A549 (cell line): ENCODE results near the gene HOXA5. TPM values are rescaled to one million over a fixed set of nuclear protein-coding genes. Genes with fewer than 3 reads are reported as not detected.

Source experiments
- ATAC-seq, 2 experiments: fragments of 200-7000 bp in 1 of 2; fragments of >200 bp in 1 of 2; cut with Nextera tagmentation in 1 of 2; cut with Tn5 transposase in 1 of 2; 3 replicates each; pipeline versions ENCODE4 v1.8.0 to v1.9.1; 2018 to 2020; ENCODE audit warnings: mild to moderate bottlenecking in 1 of 2, moderate library complexity in 1 of 2
- CTCF ChIA-PET: fragments of 300-600 bp; sonication (Branson Sonifier 250); formaldehyde crosslinking; extraction: SDS; loops from one replicate; lab custom pipeline; 2021; ENCODE audit warnings: antibody characterized with exemption, inconsistent platforms; lab: Yijun Ruan, JAX
- POLR2A ChIA-PET: fragments of 350-600 bp; formaldehyde crosslinking; extraction: SDS; loops from one replicate; lab custom pipeline; 2021; ENCODE audit warnings: antibody characterized with exemption, inconsistent platforms; lab: Yijun Ruan, JAX
- DNase-seq, 2 experiments: peaks; one replicate each; pipeline versions ENCODE4 v3.0.0 to v3.0.0-alpha.2; 2011 to 2016; ENCODE audit warnings: low read depth in 1 of 2, low spot score in 1 of 2
- FAIRE-seq: peaks from 2 replicates; lab custom pipeline; 2011; peaks lifted over from hg19 to GRCh38; lab: Jason Lieb, UNC
- H3K27ac ChIP-seq, 2 experiments: fragments of >200 bp; sonication (Bioruptor Twin); formaldehyde crosslinking; 3 replicates each; pipeline ENCODE4 v1.5.1; 2016 to 2017
- H3K4me1 ChIP-seq: fragments of >200 bp; sonication (Bioruptor Twin); formaldehyde crosslinking; 3 replicates; pipeline ENCODE4 v1.6.1; 2016
- H3K4me2 ChIP-seq: fragments of >200 bp; sonication (Bioruptor Twin); formaldehyde crosslinking; 3 replicates; pipeline ENCODE4 v1.6.1; 2016
- H3K4me3 ChIP-seq: fragments of >200 bp; sonication (Bioruptor Twin); formaldehyde crosslinking; 3 replicates; pipeline ENCODE4 v1.5.1; 2016
- H3K9me3 ChIP-seq: fragments of >200 bp; sonication (Bioruptor Twin); formaldehyde crosslinking; 3 replicates; pipeline ENCODE4 v1.6.1; 2016
- CEBPB ChIP-seq, 2 experiments: fragments of >200 bp in 1 of 2; sonication (Bioruptor Twin) in 1 of 2; formaldehyde crosslinking in 1 of 2; IDR thresholded peaks; 2 replicates each; pipeline ENCODE4 v1.6.1; 2012 to 2016
- CHD2 ChIP-seq: fragments of 150-350 bp; IDR thresholded peaks from 2 replicates; pipeline ENCODE4 v1.6.1; 2014; ENCODE audit warnings: low read length; ENCODE audit not compliant: partially characterized antibody
- ESRRA ChIP-seq: fragments of 150-350 bp; IDR thresholded peaks from 2 replicates; pipeline ENCODE4 v1.6.1; 2014; ENCODE audit warnings: mild to moderate bottlenecking, low read length, borderline replicate concordance
- FOSB ChIP-seq: fragments of 250-450 bp; sonication (Bioruptor Pico); IDR thresholded peaks from 2 replicates; pipeline ENCODE4 v1.5.0; 2020; ENCODE audit warnings: mild to moderate bottlenecking, moderate library complexity
- FOXS1 ChIP-seq: fragments of 250-450 bp; sonication (Bioruptor Pico); IDR thresholded peaks from 2 replicates; pipeline ENCODE4 v1.5.0; 2020; ENCODE audit warnings: mild to moderate bottlenecking, moderate library complexity
- HOXA7 ChIP-seq: fragments of 250-450 bp; sonication (Bioruptor Pico); IDR thresholded peaks from 2 replicates; pipeline ENCODE4 v1.5.0; 2020; ENCODE audit warnings: mild to moderate bottlenecking, moderate library complexity
- MAZ ChIP-seq: fragments of 150-350 bp; IDR thresholded peaks from 2 replicates; pipeline ENCODE4 v1.6.1; 2014; ENCODE audit warnings: antibody characterized with exemption, low read depth, low read length, borderline replicate concordance
- SMC3 ChIP-seq: fragments of >200 bp; sonication (Bioruptor Twin); formaldehyde crosslinking; IDR thresholded peaks from 3 replicates; pipeline ENCODE4 v1.6.1; 2018; ENCODE audit warnings: inconsistent platforms
- TFCP2L1 ChIP-seq: fragments of 250-450 bp; sonication (Bioruptor Pico); IDR thresholded peaks from 2 replicates; pipeline ENCODE4 v1.5.0; 2021; ENCODE audit warnings: mild to moderate bottlenecking
- TP53 ChIP-seq: fragments of 250-450 bp; sonication (Bioruptor Pico); IDR thresholded peaks from 2 replicates; pipeline ENCODE4 v1.5.0; 2021; ENCODE audit warnings: mild to moderate bottlenecking, moderate library complexity
- ZNF302 ChIP-seq: fragments of 250-450 bp; sonication (Bioruptor Pico); IDR thresholded peaks from 2 replicates; pipeline ENCODE4 v1.9.0; 2021; ENCODE audit warnings: inconsistent platforms, mild to moderate bottlenecking, moderate library complexity
- WGBS: methylation state at CpG from one replicate; pipeline ENCODE4 v1.1.6; 2017; ENCODE audit errors: missing lambda C conversion rate; 5-methylcytosine and 5-hydroxymethylcytosine counted together
- polyA plus RNA-seq, 4 experiments: library from polyadenylated mRNA; depleted of rRNA in 3 of 4; stranded (reverse); fragments of >200 nt; fragmentation: RNase III in 1 of 4; extraction: RNeasy Plus Mini Kit Qiagen cat#74134 plus additional on column Dnase treatment in 1 of 4; gene quantifications; 2 replicates in 3 of 4; 3 replicates in 1 of 4; pipeline ENCODE4 v1.2.3, GENCODE V29; 2011 to 2017
- TF ChIP-seq, protein P1 (sequence below): fragments of >200 bp; sonication (Bioruptor Twin); formaldehyde crosslinking; IDR thresholded peaks from 3 replicates; pipeline ENCODE4 v1.6.1; 2016
- TF ChIP-seq, protein P2 (sequence below): IDR thresholded peaks from 2 replicates; pipeline ENCODE4 v1.6.1; 2012
- TF ChIP-seq, protein P3 (sequence below): IDR thresholded peaks from 2 replicates; pipeline ENCODE4 v1.6.1; 2012
- TF ChIP-seq, protein P4 (sequence below): fragments of 250-450 bp; sonication (Bioruptor Pico); IDR thresholded peaks from 2 replicates; pipeline ENCODE4 v1.5.0; 2021; ENCODE audit warnings: mild to moderate bottlenecking, moderate library complexity, borderline replicate concordance

The HOXA5 gene
- polyA plus RNA-seq, 2 of the 4 experiments (the other 2 are of a cell fraction), result 4.0 to 6.5 TPM

DNA sequence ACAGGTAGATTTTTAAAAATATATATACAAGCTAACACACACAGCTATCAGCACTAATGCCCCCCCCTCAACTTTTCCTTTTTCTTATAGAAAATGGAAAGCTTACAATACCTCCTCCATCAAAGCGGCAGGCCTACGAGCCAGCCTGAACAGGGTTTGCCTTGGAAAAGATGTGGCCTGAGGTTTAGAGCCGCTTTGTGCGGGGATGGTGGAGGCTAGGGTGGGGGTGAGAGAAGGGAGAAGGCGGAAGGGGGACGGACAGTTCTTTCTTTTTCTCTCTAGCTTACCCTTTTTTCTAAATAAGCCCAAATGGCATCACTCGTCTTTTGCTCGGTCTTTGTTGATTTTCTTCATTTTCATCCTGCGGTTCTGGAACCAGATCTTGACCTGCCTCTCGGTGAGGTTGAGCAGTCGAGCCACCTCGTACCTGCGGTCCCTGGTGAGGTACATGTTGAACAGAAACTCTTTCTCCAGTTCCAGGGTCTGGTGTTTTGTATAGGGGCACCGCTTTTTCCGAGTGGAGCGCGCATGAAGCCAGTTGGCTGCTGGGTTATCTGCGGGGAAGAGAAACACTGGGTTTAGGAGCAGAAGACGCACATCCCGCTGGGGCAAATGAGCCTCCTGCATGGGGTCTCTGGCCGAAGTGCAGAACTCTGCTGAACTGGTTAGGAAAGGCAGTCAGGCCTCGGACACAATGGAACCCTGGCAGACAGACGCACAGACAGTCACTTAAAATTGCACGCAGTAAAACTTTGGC is 20.0 kb upstream of the HOXA5 start:
- POLR2A ChIA-PET, result no interaction called here
- CTCF ChIA-PET, result interaction anchor here (0.5 to 7.0 kb wide), 12 partner anchors 9 to 1271 kb away, joined by 3 to 160 read pairs (median 4); partner anchors contain the start of genes HOXA10, HOXA5 and HOXA6
- no peak for ATAC-seq
- 0 out of 3 replicates have a peak, but pooled peaks cover 3% of the 10 kb centered on the region for H3K4me1 ChIP-seq
- no peak for DNase-seq
- no peak overlapping the region for H3K4me3 ChIP-seq
- TF ChIP-seq MAZ (no peak), CHD2 (no peak), TFCP2L1 (CRISPR knock-in tag) (no peak), ZNF302 (CRISPR knock-in tag) (no peak), ESRRA (no peak), SMC3 (no peak), HOXA7 (CRISPR knock-in tag) (no peak)
- TF ChIP-seq, protein P1, sequence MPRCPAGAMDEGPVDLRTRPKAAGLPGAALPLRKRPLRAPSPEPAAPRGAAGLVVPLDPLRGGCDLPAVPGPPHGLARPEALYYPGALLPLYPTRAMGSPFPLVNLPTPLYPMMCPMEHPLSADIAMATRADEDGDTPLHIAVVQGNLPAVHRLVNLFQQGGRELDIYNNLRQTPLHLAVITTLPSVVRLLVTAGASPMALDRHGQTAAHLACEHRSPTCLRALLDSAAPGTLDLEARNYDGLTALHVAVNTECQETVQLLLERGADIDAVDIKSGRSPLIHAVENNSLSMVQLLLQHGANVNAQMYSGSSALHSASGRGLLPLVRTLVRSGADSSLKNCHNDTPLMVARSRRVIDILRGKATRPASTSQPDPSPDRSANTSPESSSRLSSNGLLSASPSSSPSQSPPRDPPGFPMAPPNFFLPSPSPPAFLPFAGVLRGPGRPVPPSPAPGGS, result no peak
- TF ChIP-seq, protein P2, sequence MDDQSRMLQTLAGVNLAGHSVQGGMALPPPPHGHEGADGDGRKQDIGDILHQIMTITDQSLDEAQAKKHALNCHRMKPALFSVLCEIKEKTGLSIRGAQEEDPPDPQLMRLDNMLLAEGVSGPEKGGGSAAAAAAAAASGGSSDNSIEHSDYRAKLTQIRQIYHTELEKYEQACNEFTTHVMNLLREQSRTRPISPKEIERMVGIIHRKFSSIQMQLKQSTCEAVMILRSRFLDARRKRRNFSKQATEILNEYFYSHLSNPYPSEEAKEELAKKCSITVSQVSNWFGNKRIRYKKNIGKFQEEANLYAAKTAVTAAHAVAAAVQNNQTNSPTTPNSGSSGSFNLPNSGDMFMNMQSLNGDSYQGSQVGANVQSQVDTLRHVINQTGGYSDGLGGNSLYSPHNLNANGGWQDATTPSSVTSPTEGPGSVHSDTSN, result no peak
- TF ChIP-seq, protein P3, sequence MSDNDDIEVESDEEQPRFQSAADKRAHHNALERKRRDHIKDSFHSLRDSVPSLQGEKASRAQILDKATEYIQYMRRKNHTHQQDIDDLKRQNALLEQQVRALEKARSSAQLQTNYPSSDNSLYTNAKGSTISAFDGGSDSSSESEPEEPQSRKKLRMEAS, result no peak
- TF ChIP-seq, all 56 proteins: peak for 0
- H3K9me3 ChIP-seq, result no peaks in the 10 kb centered on the region
- H3K27ac ChIP-seq, result no peak overlapping the region
- no peak overlapping the region for H3K4me2 ChIP-seq
- no peak for FAIRE-seq
- WGBS, result 93% methylated on average over 24 of the region's 24 CpGs

DNA sequence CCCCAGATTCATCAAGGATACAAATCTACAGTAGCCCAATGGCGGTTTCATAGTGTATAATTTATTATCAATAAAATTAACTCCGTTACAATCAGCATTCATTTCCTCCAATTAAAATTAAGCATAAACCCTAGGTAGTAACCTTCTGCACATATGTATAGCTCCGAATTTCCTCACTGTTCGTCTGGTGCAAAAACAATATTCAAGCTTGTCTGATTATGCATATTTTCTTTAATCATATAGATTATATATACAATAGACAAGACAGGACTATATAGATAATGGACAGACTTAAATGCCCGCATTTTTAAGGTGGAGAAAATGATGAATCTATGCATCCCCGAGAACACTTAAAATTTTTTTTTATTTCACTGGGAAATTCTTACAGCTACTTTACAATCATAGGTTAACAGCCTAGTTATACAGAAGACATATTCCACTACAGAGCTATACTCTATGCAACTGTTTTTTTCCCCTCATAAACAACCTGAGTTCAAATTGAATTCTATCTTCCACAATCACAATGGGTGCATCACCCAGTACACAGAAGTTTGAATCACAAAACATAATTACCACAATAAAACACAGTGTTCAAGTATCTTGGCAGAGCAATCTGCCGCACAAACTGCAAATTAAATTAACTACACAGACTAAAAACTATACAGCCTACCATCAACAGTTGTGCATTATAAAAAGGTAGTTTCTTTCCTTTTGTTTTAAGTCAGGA is 19.2 kb upstream of the HOXA5 start:
- H3K4me3 ChIP-seq, result no peak overlapping the region
- H3K27ac ChIP-seq, result no peak overlapping the region
- ChIA-PET CTCF (interaction anchor here (0.5 to 7.0 kb wide), 14 partner anchors 9 to 1270 kb away, joined by 3 to 160 read pairs (median 4); partner anchors contain the start of genes HOXA10, HOXA5 and HOXA6), POLR2A (no interaction called here)
- no peaks in the 10 kb centered on the region for H3K9me3 ChIP-seq
- FAIRE-seq (no peak), DNase-seq (no peak), ATAC-seq (no peak)
- no peak overlapping the region for H3K4me2 ChIP-seq
- H3K4me1 ChIP-seq, result 0 out of 3 replicates have a peak, but pooled peaks cover 3% of the 10 kb centered on the region
- WGBS, result 82% methylated on average over 7 of the region's 7 CpGs
- TF ChIP-seq TP53 (no peak), CEBPB (IDR thresholded peaks at IDR 0.05) (no peak), FOXS1 (CRISPR knock-in tag) (no peak), FOSB (CRISPR knock-in tag) (no peak)
- TF ChIP-seq, protein P4, sequence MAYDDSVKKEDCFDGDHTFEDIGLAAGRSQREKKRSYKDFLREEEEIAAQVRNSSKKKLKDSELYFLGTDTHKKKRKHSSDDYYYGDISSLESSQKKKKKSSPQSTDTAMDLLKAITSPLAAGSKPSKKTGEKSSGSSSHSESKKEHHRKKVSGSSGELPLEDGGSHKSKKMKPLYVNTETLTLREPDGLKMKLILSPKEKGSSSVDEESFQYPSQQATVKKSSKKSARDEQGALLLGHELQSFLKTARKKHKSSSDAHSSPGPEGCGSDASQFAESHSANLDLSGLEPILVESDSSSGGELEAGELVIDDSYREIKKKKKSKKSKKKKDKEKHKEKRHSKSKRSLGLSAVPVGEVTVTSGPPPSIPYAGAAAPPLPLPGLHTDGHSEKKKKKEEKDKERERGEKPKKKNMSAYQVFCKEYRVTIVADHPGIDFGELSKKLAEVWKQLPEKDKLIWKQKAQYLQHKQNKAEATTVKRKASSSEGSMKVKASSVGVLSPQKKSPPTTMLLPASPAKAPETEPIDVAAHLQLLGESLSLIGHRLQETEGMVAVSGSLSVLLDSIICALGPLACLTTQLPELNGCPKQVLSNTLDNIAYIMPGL, result no peak
